Trophoblast cell (in vitro differentiated cells and primary cell): ENCODE measurements around the gene FBH1.

ENCODE experiments used
- DNase-seq, 2 donors: peaks; one replicate each; pipeline ENCODE4 v3.0.0-alpha.2; 2016
- H2AFZ ChIP-seq: 2 replicates; pipeline ENCODE4 v1.6.1; 2013; ENCODE audit warnings: low read length, moderate library complexity, mild to moderate bottlenecking; ENCODE audit not compliant: insufficient read depth, poor library complexity
- H2AK5ac ChIP-seq: 2 replicates; pipeline ENCODE4 v1.6.1; 2013; ENCODE audit warnings: mild to moderate bottlenecking, low read length
- H2BK120ac ChIP-seq: 2 replicates; pipeline ENCODE4 v1.6.1; 2013; ENCODE audit warnings: low read length, mild to moderate bottlenecking, moderate library complexity; ENCODE audit not compliant: insufficient read depth, poor library complexity
- H2BK12ac ChIP-seq: 2 replicates; pipeline ENCODE4 v1.6.1; 2013; ENCODE audit warnings: mild to moderate bottlenecking, low read length, moderate library complexity
- H2BK5ac ChIP-seq: 2 replicates; pipeline ENCODE4 v1.6.1; 2013; ENCODE audit warnings: low read length, low read depth, moderate library complexity, mild to moderate bottlenecking; ENCODE audit not compliant: poor library complexity
- H3K14ac ChIP-seq: 2 replicates; pipeline ENCODE4 v1.6.1; 2013; ENCODE audit warnings: mild to moderate bottlenecking, low read length
- H3K18ac ChIP-seq: 2 replicates; pipeline ENCODE4 v1.6.1; 2013; ENCODE audit warnings: mild to moderate bottlenecking, low read length
- H3K23ac ChIP-seq: 2 replicates; pipeline ENCODE4 v1.6.1; 2013; ENCODE audit warnings: low read length
- H3K27ac ChIP-seq: 2 replicates; pipeline ENCODE4 v1.5.1; 2013; ENCODE audit warnings: low read depth, mild to moderate bottlenecking, inconsistent platforms, low read length, moderate library complexity
- H3K27me3 ChIP-seq: 2 replicates; pipeline ENCODE4 v1.6.1; 2013; ENCODE audit warnings: inconsistent platforms, mild to moderate bottlenecking, low read length, moderate library complexity; ENCODE audit not compliant: insufficient read depth
- H3K36me3 ChIP-seq, 2 experiments: 1 replicate in 1 of 2; 2 replicates in 1 of 2; pipeline ENCODE4 v1.6.1; 2013; ENCODE audit warnings: low read length in 2 of 2, mild to moderate bottlenecking in 2 of 2, moderate library complexity in 1 of 2; ENCODE audit not compliant: insufficient read depth in 2 of 2, control insufficient read depth in 1 of 2
- H3K4ac ChIP-seq: 2 replicates; pipeline ENCODE4 v1.6.1; 2013; ENCODE audit warnings: low read depth, mild to moderate bottlenecking, low read length, moderate library complexity
- H3K4me1 ChIP-seq, 2 experiments: 1 replicate in 1 of 2; 2 replicates in 1 of 2; pipeline ENCODE4 v1.6.1; 2013; ENCODE audit warnings: low read length in 2 of 2, mild to moderate bottlenecking in 2 of 2, moderate library complexity in 1 of 2; ENCODE audit not compliant: insufficient read depth in 2 of 2, control insufficient read depth in 1 of 2
- H3K4me2 ChIP-seq: 2 replicates; pipeline ENCODE4 v1.6.1; 2013; ENCODE audit warnings: inconsistent platforms, mild to moderate bottlenecking, low read length, moderate library complexity
- H3K4me3 ChIP-seq: 2 replicates; pipeline ENCODE4 v1.5.1; 2013; ENCODE audit warnings: mild to moderate bottlenecking, low read depth, low read length, inconsistent platforms
- H3K79me1 ChIP-seq: one replicate; pipeline ENCODE4 v1.6.1; 2013; ENCODE audit warnings: low read length
- H3K79me2 ChIP-seq: 2 replicates; pipeline ENCODE4 v1.6.1; 2013; ENCODE audit warnings: low read length, mild to moderate bottlenecking; ENCODE audit not compliant: control insufficient read depth, insufficient read depth, poor library complexity
- H3K9ac ChIP-seq: 2 replicates; pipeline ENCODE4 v1.6.1; 2013; ENCODE audit warnings: mild to moderate bottlenecking, low read length
- H3K9me3 ChIP-seq: 2 replicates; pipeline ENCODE4 v1.6.1; 2013; ENCODE audit warnings: low read depth, mild to moderate bottlenecking, control low read depth, inconsistent platforms, low read length; ENCODE audit not compliant: insufficient read depth
- H4K12ac ChIP-seq: 2 replicates; pipeline ENCODE4 v1.6.1; 2013; ENCODE audit warnings: low read depth, mild to moderate bottlenecking, low read length, moderate library complexity
- H4K8ac ChIP-seq: 2 replicates; pipeline ENCODE4 v1.6.1; 2013; ENCODE audit warnings: low read depth, mild to moderate bottlenecking, low read length, moderate library complexity
- H4K91ac ChIP-seq: one replicate; pipeline ENCODE4 v1.6.1; 2013; ENCODE audit warnings: low read depth, mild to moderate bottlenecking, low read length, moderate library complexity
- WGBS: extraction: QIAGEN DNeasy Blood & Tissue Kit; methylation state at CpG from one replicate; pipeline ENCODE4 v1.1.7; 2013; ENCODE audit warnings: missing lambda C conversion rate; ENCODE audit not compliant: insufficient read length, insufficient coverage; ENCODE audit errors: extremely low coverage; 5-methylcytosine and 5-hydroxymethylcytosine counted together

Gene FBH1

DNA sequence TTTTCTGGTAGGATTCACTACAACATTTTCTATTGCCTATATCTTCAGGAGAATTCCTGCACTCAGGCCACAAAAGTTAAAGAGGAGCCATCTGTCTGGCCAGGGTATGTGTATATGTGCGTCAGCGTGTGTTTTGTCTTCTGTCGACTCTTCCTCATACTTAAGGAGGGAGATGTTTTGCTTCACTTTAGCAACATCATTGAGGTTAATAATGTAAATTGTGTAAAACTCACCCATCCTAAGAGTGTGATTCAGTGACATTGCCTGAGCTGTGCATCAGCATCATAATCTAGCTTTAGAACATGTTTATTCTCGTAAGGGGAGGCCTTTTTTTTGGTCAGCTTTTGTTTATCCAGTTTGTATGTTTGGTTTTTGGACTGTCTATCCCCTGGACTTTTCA lies 23.7 kb downstream of the FBH1 start:
- H3K27ac ChIP-seq, result no peak overlapping the region
- H2BK5ac ChIP-seq, result no peak overlapping the region
- H2BK120ac ChIP-seq, result no peak overlapping the region
- H3K9ac ChIP-seq, result no peak overlapping the region
- no peak overlapping the region for H3K4me3 ChIP-seq
- H3K79me1 ChIP-seq, result no peaks in the 10 kb centered on the region
- no peak overlapping the region for H2BK12ac ChIP-seq
- H2AFZ ChIP-seq, result no peak overlapping the region
- H3K27me3 ChIP-seq, result no peaks in the 10 kb centered on the region
- H4K12ac ChIP-seq, result no peak overlapping the region
- no peak overlapping the region for H3K4ac ChIP-seq
- H3K23ac ChIP-seq, result no peak overlapping the region
- H4K91ac ChIP-seq, result no peak overlapping the region
- no peak overlapping the region for H3K18ac ChIP-seq
- no CpG with 5 or more reads among the region's 4 CpGs for WGBS
- H3K79me2 ChIP-seq, result no peaks in the 10 kb centered on the region
- H3K4me2 ChIP-seq, result no peak overlapping the region
- no peak overlapping the region for H2AK5ac ChIP-seq
- no peaks in the 10 kb centered on the region for H3K9me3 ChIP-seq
- peaks cover 65 to 85% of the 10 kb centered on the region in 2 experiments for H3K36me3 ChIP-seq
- no peak overlapping the region for H3K14ac ChIP-seq
- DNase-seq, result no peak
- no peaks in the 10 kb centered on the region for H3K4me1 ChIP-seq
- no peak overlapping the region for H4K8ac ChIP-seq

DNA sequence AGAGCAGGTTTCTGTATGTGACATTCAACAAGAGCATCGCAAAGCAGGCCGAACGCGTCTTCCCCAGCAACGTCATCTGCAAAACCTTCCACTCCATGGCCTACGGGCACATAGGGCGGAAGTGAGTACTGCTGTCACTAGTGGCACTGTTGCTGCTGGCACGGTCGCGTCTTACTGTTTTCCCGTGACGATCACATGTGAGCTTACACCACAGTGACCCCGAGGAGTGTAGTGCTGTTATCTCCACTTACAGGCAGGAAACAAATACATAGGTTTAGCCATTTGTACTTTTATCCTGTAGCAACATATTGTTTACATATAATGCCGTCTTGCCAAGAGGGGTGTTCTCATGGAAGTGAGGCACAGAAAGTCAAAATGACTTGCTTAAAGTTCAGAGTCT lies 25.4 kb downstream of the FBH1 start:
- no CpG with 5 or more reads among the region's 14 CpGs for WGBS

DNA sequence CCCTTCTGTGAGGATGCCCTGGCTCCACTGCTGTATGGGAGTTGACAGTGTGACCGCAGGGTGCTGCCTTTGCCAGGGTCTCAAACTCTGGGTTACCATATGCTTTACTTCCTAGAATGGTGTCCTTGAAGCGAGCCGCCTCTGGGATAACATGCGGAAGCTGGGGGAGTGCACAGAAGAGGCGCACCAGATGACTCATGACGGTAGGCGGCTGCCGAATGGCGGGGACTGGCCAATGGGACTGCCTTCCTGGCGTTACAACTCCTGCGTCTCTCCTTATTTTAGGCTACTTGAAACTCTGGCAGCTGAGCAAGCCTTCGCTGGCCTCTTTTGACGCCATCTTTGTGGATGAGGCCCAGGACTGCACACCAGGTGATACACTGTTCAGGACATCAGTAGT lies 27.3 kb downstream of the FBH1 start:
- Histone ChIP-seq H3K79me2 (no peaks in the 10 kb centered on the region), H3K4me3 (no peak overlapping the region), H3K9me3 (no peaks in the 10 kb centered on the region), H2BK5ac (no peak overlapping the region), H4K91ac (no peak overlapping the region), H2BK120ac (no peak overlapping the region), H3K14ac (no peak overlapping the region), H3K4me2 (no peak overlapping the region), H4K8ac (no peak overlapping the region), H3K23ac (no peak overlapping the region), H3K27ac (no peak overlapping the region), H3K79me1 (no peaks in the 10 kb centered on the region), H3K4ac (no peak overlapping the region), H2BK12ac (no peak overlapping the region), H4K12ac (no peak overlapping the region), H3K36me3 (peaks cover 50 to 76% of the 10 kb centered on the region in 2 experiments), H3K9ac (no peak overlapping the region), H3K27me3 (no peaks in the 10 kb centered on the region), H3K18ac (no peak overlapping the region), H3K4me1 (no peaks in the 10 kb centered on the region), H2AFZ (no peak overlapping the region), H2AK5ac (no peak overlapping the region)
- no peak for DNase-seq
- WGBS, result no CpG with 5 or more reads among the region's 13 CpGs

More for the DNA sequence above, 25.4 kb downstream of the FBH1 start:
- Histone ChIP-seq H3K9me3 (no peaks in the 10 kb centered on the region), H3K27ac (no peak overlapping the region), H3K4me3 (no peak overlapping the region), H4K8ac (no peak overlapping the region), H3K18ac (no peak overlapping the region), H3K27me3 (no peaks in the 10 kb centered on the region), H4K12ac (no peak overlapping the region), H2AK5ac (no peak overlapping the region), H3K4me1 (no peaks in the 10 kb centered on the region), H2AFZ (no peak overlapping the region), H3K4me2 (no peak overlapping the region), H3K4ac (no peak overlapping the region), H4K91ac (no peak overlapping the region), H3K23ac (no peak overlapping the region), H3K14ac (no peak overlapping the region), H3K79me2 (no peaks in the 10 kb centered on the region), H2BK12ac (no peak overlapping the region), H2BK5ac (no peak overlapping the region), H3K9ac (no peak overlapping the region), H3K36me3 (peaks cover 55 to 81% of the 10 kb centered on the region in 2 experiments), H2BK120ac (no peak overlapping the region), H3K79me1 (no peaks in the 10 kb centered on the region)
- no peak for DNase-seq

DNA sequence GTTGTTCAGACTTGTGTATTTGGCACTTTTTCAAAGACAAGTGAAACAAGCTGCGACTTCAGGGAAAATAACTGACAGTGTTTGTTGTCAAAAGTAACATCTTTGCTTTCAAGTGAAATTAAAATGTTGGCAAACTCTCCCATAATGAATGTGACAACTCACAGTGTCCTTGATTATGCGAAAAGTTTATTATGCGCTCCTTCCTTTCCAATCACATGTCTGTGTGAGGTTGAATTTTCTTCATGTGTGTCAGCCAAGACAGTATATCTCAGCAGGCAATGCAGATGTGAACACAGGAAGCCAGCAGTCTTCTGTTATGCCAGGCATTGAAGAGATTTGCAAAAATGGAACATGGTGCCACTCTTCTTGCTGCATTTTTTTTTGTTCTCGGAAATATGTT lies 28.7 kb downstream of the FBH1 start:
- DNase-seq, result no peak
- no CpG with 5 or more reads among the region's 4 CpGs for WGBS
- H3K18ac ChIP-seq, result no peak overlapping the region
- no peak overlapping the region for H2AK5ac ChIP-seq
- H3K79me1 ChIP-seq, result no peaks in the 10 kb centered on the region
- H4K8ac ChIP-seq, result no peak overlapping the region
- no peak overlapping the region for H4K91ac ChIP-seq
- H3K79me2 ChIP-seq, result no peaks in the 10 kb centered on the region
- no peak overlapping the region for H3K9ac ChIP-seq
- peaks cover 56 to 75% of the 10 kb centered on the region in 2 experiments for H3K36me3 ChIP-seq
- H3K9me3 ChIP-seq, result no peaks in the 10 kb centered on the region
- no peak overlapping the region for H3K4ac ChIP-seq
- no peak overlapping the region for H3K27ac ChIP-seq
- H3K4me1 ChIP-seq, result no peaks in the 10 kb centered on the region
- no peak overlapping the region for H2AFZ ChIP-seq
- no peaks in the 10 kb centered on the region for H3K27me3 ChIP-seq
- H4K12ac ChIP-seq, result no peak overlapping the region
- H3K14ac ChIP-seq, result no peak overlapping the region
- no peak overlapping the region for H3K4me2 ChIP-seq
- H2BK120ac ChIP-seq, result no peak overlapping the region
- H3K4me3 ChIP-seq, result no peak overlapping the region
- H3K23ac ChIP-seq, result no peak overlapping the region
- H2BK12ac ChIP-seq, result no peak overlapping the region
- H2BK5ac ChIP-seq, result no peak overlapping the region
